Endothelial cell of umbilical vein (primary cell): ENCODE results near the gene FLVCR2.

Experiments used
- CTCF ChIP-seq, 2 donors: IDR thresholded peaks; 1 replicate in 1 of 2; 2 replicates in 1 of 2; pipeline ENCODE4 v1.5.1; 2011; ENCODE audit warnings: low read length in 2 of 2, mild to moderate bottlenecking in 2 of 2, moderate library complexity in 2 of 2, control low read depth in 1 of 2, inconsistent platforms in 1 of 2, low read depth in 1 of 2; ENCODE audit not compliant: insufficient read depth in 1 of 2; ENCODE audit errors: extremely low read depth in 1 of 2
- POLR2A ChIP-seq: IDR thresholded peaks from 2 replicates; pipeline ENCODE4 v1.6.1; 2012; ENCODE audit warnings: low read depth, mild to moderate bottlenecking, control low read depth, low read length

GRCh38 chr14:75568140-75568539, 10.3 kb upstream of the FLVCR2 start:
- TF ChIP-seq CTCF (IDR thresholded peaks at IDR 0.05; ENCODE audit: extremely low read depth in 1 of 2, insufficient read depth in 1 of 2, low read depth in 1 of 2, low read length in 2 of 2) (no peak), POLR2A (no peak)
